Vagina (tissue), 2 donors: ENCODE results near the gene RFTN1. TPM values are rescaled to one million over a fixed set of nuclear protein-coding genes. Genes with fewer than 3 reads are reported as not detected.

ENCODE experiments used
- DNase-seq, 2 donors: peaks; one replicate each; pipeline ENCODE4 v3.0.0-alpha.2; 2017; ENCODE audit errors: extremely low spot score in 2 of 2
- H3K27ac ChIP-seq: fragments of 200-600 bp; sonication (generic); one replicate; pipeline ENCODE4 v1.5.1; 2019
- H3K27me3 ChIP-seq: fragments of 200-600 bp; sonication (generic); one replicate; pipeline ENCODE4 v1.5.1; 2019
- H3K36me3 ChIP-seq, 2 donors: fragments of 200-600 bp; sonication (generic); one replicate each; pipeline ENCODE4 v1.5.1; 2017 to 2019
- H3K4me1 ChIP-seq: fragments of 200-600 bp; sonication (generic); one replicate; pipeline ENCODE4 v1.5.1; 2019
- H3K4me3 ChIP-seq, 2 donors: fragments of 200-600 bp; sonication (generic); 1 replicate in 1 of 2; 2 replicates in 1 of 2; pipeline ENCODE4 v1.5.1; 2016 to 2019
- H3K9me3 ChIP-seq: fragments of 200-600 bp; sonication (generic); one replicate; pipeline ENCODE4 v1.5.1; 2019
- POLR2A ChIP-seq, 2 donors: fragments of 450-650 bp; IDR thresholded peaks; one replicate each; pipeline ENCODE4 v1.6.1; 2017; ENCODE audit warnings: antibody characterized with exemption in 2 of 2, mild to moderate bottlenecking in 2 of 2, moderate library complexity in 2 of 2
- POLR2AphosphoS5 ChIP-seq, 2 donors: sonication (generic); formaldehyde crosslinking; IDR thresholded peaks; one replicate each; pipeline ENCODE4 v1.9.0; 2017; ENCODE audit warnings: antibody characterized with exemption in 2 of 2, mild to moderate bottlenecking in 2 of 2, low read depth in 1 of 2; ENCODE audit not compliant: insufficient read depth in 1 of 2
- intact Hi-C: fragments of 100-400 bp; cut with DNase I; formaldehyde crosslinking; loops from one replicate; pipeline ENCODE4 v1.15.1; 2023
- total RNA-seq: library from RNA; depleted of rRNA; stranded (reverse); fragments of >200 nt; gene quantifications from one replicate; pipeline ENCODE4 v1.2.3, GENCODE V29; 2016
- TF ChIP-seq, protein P1 (sequence below), 3 experiments: fragments of 450-650 bp in 2 of 3; fragments of 200-600 bp in 1 of 3; sonication (generic) in 1 of 3; IDR thresholded peaks; one replicate each; pipeline ENCODE4 v1.5.1; 2017 to 2019; ENCODE audit warnings: antibody characterized with exemption in 3 of 3, mild to moderate bottlenecking in 2 of 3, moderate library complexity in 2 of 3

The RFTN1 gene
- total RNA-seq, 1 donor from 2014 or later = 47.4 TPM

DNA sequence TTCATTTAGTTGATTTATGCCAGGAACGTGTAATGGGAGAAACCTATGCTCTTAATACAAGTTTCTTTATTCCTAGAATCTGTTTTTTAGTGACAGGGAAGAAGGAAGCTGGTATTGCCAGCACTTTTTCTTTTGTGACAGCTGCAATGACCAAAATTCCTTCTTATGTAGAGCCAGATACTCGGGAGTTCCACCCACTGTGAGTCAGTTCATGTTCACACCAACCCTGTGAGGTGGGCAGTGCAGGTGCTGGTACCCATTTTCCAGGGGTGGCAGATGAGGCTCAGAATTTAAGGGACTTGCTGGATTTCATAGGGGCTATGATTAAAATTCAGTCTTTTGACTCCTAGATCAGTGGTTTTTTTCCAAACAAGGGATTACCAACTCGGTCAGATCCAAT lies 213.8 kb downstream of the RFTN1 start:
- Histone ChIP-seq H3K27ac (no peak overlapping the region), H3K4me1 (no peaks in the 10 kb centered on the region), H3K4me3 (no peak overlapping the region), H3K36me3 (peaks cover 0 to 20% of the 10 kb centered on the region in 2 donors), H3K9me3 (no peaks in the 10 kb centered on the region), H3K27me3 (no peaks in the 10 kb centered on the region)
- no peak for DNase-seq
- intact Hi-C loops = no loop called here
- TF ChIP-seq POLR2AphosphoS5 (IDR thresholded peaks at IDR 0.05; ENCODE audit: insufficient read depth in 1 of 2, low read depth in 1 of 2) (no peak), POLR2A (IDR thresholded peaks at IDR 0.05) (no peak)
- TF ChIP-seq, protein P1, sequence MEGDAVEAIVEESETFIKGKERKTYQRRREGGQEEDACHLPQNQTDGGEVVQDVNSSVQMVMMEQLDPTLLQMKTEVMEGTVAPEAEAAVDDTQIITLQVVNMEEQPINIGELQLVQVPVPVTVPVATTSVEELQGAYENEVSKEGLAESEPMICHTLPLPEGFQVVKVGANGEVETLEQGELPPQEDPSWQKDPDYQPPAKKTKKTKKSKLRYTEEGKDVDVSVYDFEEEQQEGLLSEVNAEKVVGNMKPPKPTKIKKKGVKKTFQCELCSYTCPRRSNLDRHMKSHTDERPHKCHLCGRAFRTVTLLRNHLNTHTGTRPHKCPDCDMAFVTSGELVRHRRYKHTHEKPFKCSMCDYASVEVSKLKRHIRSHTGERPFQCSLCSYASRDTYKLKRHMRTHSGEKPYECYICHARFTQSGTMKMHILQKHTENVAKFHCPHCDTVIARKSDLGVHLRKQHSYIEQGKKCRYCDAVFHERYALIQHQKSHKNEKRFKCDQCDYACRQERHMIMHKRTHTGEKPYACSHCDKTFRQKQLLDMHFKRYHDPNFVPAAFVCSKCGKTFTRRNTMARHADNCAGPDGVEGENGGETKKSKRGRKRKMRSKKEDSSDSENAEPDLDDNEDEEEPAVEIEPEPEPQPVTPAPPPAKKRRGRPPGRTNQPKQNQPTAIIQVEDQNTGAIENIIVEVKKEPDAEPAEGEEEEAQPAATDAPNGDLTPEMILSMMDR (IDR thresholded peaks at IDR 0.05) = no peak

DNA sequence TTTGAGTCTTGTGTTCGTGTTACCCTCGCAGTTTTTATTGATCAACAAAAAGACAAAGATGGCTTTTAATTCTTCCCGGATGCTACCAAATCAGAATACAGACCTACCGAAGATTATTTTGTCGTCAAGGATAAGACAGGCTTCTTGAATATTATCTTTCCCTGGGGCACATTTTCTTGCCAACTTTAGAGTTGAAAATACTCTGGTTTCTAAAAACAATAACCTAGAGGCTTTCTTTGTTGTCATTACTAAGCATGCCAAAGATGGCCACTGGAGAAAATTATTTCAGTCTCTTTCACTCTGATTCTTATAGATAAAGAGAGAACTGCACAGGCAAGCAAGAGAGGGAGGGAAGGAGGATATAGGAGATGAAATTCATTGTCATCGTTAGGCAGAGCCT lies 214.6 kb downstream of the RFTN1 start:
- no peak overlapping the region for H3K27ac ChIP-seq
- TF ChIP-seq POLR2A (IDR thresholded peaks at IDR 0.05) (no peak), POLR2AphosphoS5 (IDR thresholded peaks at IDR 0.05; ENCODE audit: insufficient read depth in 1 of 2, low read depth in 1 of 2) (no peak)
- TF ChIP-seq, protein P1 (IDR thresholded peaks at IDR 0.05) = no peak

DNA sequence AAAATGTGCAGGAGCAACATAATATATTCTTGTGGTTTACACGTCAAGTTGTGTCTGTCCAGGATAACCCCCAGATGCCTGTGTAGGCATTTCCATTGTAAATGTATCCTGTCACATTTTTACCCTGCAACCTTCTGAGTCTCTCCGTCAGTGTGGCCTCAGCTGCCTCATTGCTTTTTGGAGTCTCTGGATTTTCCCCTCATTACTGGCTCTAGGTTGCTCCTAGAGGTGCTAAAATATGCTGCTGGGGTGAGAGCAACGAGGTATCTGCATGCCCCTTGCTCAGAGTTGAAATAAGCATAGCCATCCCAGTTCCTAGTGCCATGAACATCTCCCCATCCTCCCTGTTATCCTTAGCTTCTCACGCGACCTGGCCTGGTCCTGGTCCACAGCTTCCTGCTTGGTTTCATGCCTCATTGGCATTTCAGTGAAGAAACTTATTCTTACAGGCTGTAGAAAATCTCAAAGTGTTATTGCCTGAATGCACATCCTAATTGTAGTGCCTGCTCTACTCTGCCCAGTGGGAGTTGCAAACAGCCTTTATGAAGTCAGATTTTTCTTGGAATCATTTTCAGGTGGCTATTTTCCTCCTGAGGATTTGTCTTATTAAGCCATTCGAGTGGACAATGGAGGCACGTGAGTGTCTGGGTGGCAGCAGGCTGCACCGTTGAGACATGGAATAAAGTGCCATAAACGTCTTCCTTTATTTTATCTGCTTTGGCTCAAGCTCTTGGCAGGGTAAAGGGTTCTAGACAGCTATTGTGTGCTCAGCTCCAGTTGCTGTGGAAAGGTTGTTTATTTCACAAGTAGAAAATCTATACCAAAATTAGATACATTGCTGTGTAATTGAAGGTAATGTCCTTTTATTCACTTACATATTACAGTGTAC lies 215.3 kb downstream of the RFTN1 start:
- no peaks in the 10 kb centered on the region for H3K9me3 ChIP-seq
- H3K36me3 ChIP-seq = peaks cover 0 to 20% of the 10 kb centered on the region in 2 donors
- TF ChIP-seq POLR2AphosphoS5 (IDR thresholded peaks at IDR 0.05; ENCODE audit: insufficient read depth in 1 of 2, low read depth in 1 of 2) = no peak
- TF ChIP-seq, protein P1 (IDR thresholded peaks at IDR 0.05) = no peak
- no peak for TF ChIP-seq POLR2A (IDR thresholded peaks at IDR 0.05)
- H3K27ac ChIP-seq = no peak overlapping the region
- no peak overlapping the region for H3K4me3 ChIP-seq
- no peaks in the 10 kb centered on the region for H3K27me3 ChIP-seq
- no peak for DNase-seq
- intact Hi-C loops = no loop called here
- H3K4me1 ChIP-seq = no peaks in the 10 kb centered on the region

More for the DNA sequence above, 214.6 kb downstream of the RFTN1 start:
- no peak for DNase-seq
- Histone ChIP-seq H3K4me3 (no peak overlapping the region), H3K4me1 (no peaks in the 10 kb centered on the region), H3K9me3 (no peaks in the 10 kb centered on the region), H3K27me3 (no peaks in the 10 kb centered on the region), H3K36me3 (peaks cover 0 to 20% of the 10 kb centered on the region in 2 donors)
- intact Hi-C loops = no loop called here

DNA sequence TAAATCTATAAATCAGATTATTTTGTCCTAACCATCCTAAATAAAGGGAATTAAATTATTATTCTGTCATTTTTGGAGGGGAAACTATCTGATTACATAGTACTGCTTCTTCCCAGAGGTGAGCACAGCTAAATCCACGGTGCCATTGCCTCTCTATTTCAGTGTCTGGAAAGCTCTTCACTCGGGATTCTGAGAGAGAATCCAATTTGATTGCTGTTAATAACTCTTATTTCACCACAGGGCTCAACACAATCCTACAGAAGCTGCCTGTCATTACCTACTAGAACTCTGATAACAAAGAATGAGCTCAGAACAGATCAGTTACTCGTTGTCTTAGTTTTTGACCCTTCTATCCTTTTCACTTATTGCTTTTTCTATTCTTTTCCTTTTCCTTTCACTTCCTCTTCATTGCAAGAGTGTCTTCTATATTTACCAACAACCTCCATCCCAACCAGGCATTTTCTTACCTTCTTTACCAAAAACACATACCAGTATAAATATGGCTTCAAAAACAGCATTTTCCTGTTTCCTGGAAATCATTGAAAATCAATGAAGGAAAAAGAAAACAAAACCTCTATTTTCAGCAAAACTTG lies 218.1 kb downstream of the RFTN1 start:
- intact Hi-C loops = no loop called here
- Histone ChIP-seq H3K4me3 (no peak overlapping the region), H3K27me3 (no peaks in the 10 kb centered on the region), H3K36me3 (peaks cover 0 to 11% of the 10 kb centered on the region in 2 donors), H3K9me3 (no peaks in the 10 kb centered on the region), H3K4me1 (no peaks in the 10 kb centered on the region), H3K27ac (no peak overlapping the region)
- no peak for DNase-seq
- TF ChIP-seq POLR2AphosphoS5 (IDR thresholded peaks at IDR 0.05; ENCODE audit: insufficient read depth in 1 of 2, low read depth in 1 of 2) = no peak
- no peak for TF ChIP-seq POLR2A (IDR thresholded peaks at IDR 0.05)
- TF ChIP-seq, protein P1 (IDR thresholded peaks at IDR 0.05) = no peak
